ENCODE measurements around the gene APOC4.
"Not testable (repeated sequence)": the region's sequence is repeated elsewhere in the genome, so short reads cannot be mapped to it uniquely, and the experiment has no call there.

Gene APOC4

DNA sequence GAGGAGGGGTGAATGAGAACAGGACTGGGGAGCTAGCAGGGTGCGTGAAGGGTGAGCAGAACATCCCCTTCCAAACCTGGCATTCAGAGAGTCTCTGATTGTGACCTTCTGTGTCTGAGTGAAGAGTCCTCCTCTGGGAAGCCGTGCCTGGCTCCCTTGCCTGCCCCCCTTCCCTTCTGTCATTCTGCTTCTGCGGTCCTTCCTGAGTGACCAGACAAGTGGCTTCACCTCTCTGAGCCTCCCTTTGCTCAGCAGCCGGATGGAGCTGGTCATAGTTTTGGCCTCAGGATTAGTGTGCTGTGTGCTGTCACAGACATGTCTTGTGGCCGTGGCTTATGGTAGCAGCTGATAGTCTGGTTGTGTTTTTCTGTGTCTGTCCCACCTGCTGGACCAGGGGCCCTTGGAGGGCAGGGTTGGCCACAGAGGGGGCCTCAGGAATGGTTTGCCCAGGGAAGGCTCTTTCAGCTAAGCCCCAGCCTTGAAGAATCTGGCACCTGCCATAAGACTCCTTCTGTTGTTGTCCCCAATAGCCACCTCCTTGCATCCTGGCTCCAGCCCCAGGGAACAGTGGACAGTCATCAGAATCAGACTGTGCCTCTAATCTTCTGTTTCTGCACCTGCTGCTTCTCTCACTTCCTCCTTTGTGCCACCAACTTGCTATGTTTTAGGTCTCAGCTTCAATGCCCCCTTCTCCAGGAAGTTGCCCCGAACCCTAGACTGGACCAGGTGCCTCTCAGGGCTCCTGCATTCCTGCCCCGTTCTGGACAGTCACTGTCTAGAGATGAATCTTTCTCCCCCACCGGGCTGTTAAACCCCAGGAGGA, 19.1 kb downstream of the APOC4 start:
- DNase-seq: no peak

DNA sequence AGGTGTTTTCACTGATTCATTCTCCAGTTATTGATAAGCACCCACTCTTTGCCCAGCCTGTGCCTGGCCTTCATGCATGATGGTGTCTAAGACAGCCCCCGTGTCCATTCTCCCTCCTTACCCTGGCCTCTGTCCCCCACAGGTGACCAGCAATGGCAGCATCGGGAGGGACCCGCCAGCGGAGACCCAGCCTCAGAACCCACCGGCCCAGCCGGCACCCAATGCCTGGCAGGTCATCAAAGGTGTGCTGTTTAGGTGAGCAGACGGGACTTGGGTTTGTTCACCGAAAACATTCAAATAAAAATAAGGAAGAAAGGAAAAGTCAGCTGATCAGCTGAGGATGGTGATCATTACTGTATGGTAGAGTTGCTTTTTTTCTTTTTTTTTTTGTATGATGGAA, 19.8 kb downstream of the APOC4 start:
- no peak for DNase-seq

DNA sequence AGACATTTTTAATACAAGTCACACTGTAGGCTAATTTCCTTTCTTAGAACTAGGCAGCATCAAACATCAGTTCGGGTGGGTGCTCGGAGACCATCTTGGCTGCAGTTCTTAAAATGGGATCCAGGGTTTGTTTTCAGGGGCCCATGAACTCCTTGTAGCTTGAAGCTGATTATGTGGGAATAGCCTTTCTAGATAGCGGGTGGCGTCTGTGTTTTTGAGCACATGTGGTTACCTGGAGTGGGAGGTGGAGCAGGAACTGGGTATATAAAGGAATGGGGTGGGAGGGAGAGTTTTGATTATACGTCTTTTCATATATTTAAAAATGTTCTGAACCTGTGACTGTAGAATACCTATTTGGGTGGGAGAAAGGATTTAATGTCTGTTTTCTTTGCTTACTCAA, 26.1 kb downstream of the APOC4 start:
- no peak for DNase-seq

DNA sequence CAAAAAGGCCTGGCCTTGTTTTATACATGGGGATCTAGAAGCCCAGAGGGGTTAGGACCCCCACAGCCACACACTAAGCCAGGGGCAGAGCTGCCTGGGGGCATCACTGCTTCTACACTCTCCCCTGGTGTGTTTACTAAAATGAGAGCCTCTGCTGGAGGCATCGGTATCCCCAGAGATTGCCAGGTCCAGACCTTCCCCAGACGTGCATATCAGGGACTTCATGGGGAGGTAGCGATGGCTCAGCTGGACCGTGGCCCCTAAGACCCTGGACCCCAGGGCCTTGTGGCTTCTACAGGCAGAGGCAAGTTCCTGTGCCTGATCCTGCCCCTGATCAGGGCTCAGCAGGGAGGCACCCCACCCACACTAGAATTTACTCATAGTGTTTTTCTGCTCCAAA, 26.6 kb downstream of the APOC4 start:
- DNase-seq: no peak

DNA sequence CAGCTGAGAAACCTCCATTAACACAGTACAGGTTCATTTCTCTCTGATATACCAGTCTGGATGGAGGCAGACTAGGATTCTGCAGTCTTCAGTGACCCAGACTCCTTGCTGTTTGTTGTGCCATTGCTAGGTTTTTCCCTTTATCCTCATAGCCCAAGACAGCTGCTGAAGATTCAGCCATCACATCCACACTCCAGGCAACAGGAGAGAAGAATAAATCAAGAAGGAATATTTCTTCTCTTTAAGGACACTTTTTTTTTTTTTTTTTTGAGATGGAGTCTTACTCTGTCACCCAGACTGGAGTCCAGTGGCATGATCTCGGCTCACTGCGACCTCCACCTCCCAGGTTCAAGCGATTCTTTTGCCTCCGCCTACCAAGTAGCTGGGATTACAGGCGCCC, 27.4 kb downstream of the APOC4 start:
- DNase-seq: no peak

DNA sequence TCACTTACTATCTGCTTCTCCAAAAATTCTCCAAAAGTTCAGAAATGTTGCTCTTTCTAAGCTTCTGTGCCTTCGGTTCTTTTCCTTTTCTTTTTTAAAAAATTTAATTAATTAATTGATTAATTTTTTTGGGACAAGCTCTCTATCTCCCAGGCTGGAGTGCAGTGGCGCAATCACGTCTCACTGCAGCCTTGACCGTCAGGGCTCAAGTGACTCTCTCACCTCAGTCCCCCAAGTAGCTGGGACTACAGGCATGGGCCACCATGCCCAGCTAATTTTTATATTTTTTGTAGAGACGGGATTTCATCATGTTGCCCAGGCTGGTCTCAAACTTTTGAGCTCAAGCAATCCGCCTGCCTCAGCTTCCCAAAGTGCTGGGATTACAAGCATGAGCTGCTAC, 29.4 kb downstream of the APOC4 start:
- not testable (repeated sequence) for DNase-seq

DNA sequence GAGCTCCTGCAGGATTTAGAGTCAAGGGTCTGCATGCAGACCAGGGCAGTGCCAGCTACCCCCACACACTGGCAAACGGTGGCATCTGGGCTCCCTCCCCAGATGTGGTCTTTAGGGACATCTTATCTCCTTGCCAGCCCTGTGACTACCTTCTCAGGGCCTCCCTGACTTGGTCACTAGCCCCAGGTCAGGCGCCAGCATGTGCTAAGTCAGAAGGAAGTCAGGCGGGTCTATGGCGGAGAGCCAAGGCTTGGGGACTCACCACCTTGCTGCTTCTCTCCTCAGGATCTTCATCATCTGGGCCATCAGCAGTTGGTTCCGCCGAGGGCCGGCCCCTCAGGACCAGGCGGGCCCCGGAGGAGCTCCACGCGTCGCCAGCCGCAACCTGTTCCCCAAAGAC, 30.8 kb downstream of the APOC4 start:
- DNase-seq: no peak

DNA sequence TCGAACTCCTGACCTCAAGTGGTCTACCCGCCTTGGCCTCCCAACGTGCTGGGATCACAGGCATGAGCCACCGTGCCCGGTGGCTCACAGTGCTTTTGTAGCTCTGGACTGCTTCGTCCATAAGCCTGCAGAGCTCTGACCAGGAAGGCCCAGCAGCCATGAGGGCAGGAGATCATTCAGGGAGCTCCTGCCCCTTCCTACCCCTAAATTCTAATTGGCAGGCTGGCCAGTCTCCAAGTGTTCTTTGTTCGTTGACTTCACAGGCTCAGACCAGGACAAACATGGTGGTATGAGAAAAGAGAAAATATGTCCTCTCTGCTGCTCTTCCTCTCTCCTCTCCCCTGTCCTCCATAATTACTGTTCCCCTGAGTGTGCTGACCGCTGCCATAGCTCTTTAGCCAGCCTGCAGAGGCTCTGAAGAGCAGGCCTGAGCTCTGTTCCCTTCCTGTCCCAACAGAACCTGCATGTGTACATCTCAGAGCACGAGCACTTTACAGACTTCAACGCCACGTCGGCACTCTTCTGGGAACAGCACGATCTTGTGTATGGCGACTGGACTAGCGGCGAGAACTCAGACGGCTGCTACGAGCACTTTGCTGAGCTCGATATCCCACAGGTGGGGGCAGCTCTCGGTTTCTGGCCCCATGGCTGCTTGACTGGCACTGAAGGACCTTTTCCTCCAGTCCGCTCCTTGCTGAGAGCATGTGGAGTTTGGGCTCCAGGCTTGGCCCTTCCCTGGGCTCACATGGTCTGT, 32.1 kb downstream of the APOC4 start:
- no peak for DNase-seq

DNA sequence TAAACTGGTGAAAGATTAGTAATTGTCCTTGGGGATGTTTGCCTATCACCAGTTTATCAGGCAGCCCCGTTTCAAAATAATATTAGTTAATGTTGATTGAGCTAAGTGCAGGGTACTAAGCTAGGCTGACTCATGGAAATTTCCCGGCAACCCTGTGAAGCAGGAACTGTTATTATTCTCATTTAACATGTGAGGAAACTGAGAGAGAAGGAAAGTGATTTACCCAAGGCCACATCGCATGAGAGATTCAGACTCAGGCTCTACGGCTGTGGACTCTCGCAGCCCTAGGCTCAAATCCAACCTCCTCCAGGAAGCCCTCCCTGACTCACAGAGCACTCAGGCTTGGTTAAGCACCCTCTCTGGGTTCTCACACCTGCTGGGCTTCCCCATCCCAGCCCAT, 32.8 kb downstream of the APOC4 start:
- no peak for DNase-seq

DNA sequence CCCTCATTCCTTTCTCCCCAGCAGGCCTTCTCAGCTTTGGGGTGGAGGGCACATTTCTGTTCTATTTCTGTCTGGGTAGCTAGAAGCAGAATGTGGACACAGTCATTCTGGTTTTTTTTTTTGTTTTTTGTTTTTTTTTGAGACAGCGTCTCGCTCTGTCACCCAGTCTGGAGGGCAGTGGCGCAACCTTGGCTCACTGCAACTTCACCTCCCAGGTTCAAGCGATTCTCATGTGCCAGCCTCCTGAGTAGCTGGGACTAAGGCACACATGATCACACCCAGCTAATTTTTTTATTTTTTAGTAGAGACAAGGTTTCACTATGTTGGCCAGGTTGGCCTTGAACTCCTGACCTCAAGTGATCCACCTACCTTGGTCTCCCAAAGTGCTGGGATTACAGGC, 33.4 kb downstream of the APOC4 start:
- no peak for DNase-seq

DNA sequence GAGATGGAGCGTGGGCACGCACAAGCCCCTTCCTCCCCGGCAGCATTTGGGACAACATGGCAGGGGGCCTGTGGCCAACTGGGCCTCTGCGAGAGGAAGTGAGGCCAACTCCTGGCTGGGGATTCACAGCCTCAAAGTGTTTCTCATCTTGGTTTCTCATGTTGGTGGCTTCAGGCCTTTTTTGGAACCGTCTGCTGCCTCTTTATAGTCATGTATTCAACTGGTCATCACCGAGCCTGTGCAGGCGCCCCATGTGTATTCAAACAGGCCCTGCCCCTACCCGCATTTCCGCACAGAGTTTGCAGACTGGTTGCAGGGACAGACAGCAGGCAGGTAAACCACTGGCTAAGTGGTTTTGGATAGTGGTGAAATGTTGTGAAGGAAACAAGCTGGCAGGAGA, 42.0 kb downstream of the APOC4 start:
- DNase-seq: no peak

DNA sequence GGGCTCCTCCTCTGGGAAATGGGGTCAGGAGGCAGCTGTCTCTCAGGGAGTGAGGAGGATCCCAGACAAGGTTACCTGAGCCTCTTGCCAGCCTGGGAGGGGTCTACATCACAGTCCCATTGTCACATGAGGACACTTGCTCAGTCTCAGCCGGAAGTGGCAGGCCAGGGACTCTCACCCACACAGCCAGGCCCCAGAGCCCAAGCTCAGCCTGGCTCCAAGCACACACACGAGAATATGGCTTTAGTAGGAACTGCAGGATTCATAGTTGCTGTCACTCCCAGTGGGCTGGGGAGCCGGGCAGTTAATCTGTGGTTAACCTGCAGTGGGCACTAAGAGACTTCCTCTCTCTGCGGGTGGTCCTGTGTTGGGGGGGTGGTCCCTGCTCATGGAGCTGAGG, 43.4 kb downstream of the APOC4 start:
- DNase-seq: no peak

DNA sequence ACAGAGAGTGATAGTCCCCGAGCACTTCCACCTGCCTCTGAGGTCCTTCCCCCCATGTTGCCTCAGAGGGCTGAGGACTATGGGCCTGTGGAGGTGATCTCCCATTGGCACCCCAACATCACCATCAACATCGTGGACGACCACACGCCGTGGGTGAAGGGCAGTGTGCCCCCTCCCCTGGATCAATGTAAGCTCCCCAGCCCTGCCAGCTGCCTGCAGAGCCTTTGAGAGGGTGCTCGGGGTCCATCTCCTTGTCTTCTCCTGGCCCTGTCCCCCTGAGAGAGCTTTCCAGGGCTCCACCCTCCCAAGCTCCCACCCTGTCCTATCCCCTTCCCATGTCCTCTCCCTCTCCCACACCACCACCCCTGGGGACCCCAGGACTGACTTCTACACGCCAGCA, 44.4 kb downstream of the APOC4 start:
- no peak for DNase-seq

DNA sequence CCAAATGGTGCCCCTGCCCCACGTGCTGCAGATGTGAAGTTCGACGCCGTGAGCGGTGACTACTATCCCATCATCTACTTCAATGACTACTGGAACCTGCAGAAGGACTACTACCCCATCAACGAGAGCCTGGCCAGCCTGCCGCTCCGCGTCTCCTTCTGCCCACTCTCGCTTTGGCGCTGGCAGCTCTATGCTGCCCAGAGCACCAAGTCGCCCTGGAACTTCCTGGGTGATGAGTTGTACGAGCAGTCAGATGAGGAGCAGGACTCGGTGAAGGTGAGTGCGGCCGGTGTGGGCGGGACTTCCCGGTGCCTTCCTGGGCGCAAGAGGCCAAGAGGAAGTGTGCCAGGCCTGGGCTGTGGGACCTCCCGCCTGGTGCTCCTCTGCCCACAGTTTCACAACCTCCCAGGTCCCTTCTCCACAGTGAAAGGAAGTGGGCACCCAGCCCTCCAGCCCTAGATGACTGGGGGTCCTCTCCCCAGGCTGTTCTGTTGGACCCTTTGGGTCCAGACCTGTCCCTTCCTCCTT, 45.2 kb downstream of the APOC4 start:
- DNase-seq: no peak

DNA sequence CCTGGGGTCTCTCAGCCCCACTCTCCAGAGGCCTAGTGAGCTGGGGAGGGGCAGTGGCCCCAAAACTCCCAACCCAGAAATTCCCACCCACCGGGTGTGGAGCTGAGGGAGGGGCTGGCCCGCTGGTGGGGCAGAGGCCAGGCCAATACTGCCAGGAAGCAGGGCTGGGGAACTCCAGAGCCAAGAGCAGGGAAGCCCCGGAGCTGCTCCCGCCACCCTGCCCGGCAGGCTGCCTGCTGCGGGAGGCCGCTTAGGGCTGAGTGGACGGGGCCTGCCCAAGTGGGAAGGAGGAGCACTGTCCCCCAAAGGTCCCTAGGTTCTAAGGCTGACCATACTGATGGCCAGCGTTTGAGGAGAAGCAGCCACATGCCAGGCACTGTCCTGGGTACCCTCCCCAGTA, 46.2 kb downstream of the APOC4 start:
- DNase-seq: no peak

DNA sequence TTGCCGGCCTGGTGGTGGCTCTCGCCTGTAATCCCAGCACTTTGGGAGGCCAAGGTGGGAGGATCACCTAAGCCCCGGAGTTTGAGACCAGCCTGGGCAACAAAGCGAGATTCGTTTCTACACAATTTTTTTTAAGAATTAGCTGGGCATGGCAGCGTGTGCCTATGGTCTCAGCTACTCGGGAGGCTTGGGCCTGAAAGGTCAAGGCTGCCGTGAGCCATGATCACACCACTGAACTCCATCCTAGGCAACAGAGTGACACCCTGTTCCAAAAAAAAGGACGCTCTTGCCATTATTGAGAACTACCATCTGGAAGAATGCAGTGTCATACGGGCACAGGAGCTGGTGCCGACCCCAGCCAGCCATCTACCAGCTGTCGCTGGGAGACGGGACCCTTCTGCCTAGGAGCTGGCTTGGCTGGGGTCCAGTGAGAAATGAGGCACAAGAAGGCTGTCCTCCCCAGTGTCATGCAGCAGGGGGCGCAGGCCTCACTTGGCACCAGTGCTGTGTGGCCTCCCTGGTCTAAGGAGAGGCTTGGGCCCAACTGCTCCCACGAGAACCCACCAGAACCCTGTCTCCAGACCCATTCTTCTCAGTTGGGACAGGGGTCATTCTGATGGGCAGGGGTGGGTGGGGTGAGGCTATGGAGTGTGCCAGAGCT, 47.0 kb downstream of the APOC4 start:
- peak; percentile 81 to 84 for DNase-seq

DNA sequence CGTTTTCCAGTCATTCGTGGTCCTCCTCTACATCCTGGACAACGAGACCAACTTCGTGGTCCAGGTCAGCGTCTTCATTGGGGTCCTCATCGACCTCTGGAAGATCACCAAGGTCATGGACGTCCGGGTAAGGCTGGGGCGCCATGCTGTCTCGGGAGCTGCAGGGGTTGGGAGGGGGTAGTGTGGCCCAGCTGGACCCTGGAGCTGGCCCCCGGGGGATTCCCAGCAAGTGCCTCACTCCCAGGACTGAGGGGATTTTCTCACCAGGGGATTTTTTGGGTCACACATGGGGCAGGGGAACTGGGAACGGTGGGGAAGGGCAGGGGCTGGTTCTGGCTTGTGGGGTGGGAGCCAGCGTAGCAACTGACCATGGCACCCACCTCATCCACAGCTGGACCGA, 48.4 kb downstream of the APOC4 start:
- DNase-seq: no peak

DNA sequence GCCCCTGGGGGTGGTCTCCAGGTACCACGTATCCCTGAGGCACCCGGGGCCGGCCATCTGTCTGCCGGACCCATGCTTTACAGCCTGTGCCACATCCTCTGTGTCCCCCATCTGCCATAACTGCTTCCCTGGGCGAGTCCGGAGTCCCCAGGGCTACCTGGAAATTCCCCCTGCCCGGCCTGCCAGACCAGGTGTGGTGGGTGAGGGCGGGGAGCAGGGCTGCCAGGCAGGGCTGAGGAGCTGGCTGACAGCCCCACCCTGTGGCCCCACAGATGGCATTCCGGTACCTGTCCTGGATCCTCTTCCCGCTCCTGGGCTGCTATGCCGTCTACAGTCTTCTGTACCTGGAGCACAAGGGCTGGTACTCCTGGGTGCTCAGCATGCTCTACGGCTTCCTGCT, 48.9 kb downstream of the APOC4 start:
- no peak for DNase-seq

DNA sequence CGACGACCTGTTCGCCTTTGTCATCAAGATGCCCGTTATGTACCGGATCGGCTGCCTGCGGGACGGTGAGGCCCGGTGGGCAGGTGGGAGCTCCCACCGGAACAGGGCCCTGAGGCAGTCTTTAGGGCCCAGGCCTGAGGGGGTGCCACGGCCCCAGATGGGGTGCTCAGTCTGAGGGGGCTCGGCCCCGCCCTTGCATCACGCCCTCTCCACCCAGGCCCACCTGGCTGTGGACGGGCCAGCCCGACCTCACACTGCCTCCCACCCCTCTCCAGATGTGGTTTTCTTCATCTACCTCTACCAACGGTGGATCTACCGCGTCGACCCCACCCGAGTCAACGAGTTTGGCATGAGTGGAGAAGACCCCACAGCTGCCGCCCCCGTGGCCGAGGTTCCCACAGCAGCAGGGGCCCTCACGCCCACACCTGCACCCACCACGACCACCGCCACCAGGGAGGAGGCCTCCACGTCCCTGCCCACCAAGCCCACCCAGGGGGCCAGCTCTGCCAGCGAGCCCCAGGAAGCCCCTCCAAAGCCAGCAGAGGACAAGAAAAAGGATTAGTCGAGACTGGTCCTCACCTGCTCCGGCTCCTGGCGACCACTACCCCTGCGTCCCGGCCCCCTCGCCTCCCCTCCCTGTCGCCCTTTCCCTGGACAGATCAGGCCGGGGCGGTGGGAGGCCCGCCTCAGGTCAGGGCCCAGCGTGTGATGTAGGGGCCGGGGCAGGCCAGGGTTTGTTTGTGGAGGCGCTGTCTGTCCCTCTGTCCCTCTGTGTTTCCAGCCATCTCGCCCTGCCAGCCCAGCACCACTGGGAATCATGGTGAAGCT, 50.5 kb downstream of the APOC4 start:
- DNase-seq: no peak

DNA sequence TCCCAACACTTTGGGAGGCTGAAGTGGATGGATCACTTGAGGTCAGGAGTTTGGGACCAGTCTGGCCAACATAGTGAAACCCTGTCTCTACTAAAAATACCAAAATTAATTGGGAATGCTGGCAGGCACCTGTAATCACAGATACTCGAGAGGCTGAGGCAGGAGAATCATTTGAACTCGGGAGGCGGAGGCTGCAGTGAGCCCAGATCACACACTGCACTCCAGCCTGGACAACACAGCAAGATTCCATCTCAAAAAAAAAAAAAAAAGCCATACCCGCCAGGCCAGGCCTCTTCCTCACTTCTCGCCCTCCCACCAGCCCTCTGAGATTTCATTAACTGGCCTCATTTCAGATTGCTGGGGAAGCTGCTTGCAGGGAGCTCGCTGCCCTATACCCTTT, 51.5 kb downstream of the APOC4 start:
- DNase-seq: no peak

DNA sequence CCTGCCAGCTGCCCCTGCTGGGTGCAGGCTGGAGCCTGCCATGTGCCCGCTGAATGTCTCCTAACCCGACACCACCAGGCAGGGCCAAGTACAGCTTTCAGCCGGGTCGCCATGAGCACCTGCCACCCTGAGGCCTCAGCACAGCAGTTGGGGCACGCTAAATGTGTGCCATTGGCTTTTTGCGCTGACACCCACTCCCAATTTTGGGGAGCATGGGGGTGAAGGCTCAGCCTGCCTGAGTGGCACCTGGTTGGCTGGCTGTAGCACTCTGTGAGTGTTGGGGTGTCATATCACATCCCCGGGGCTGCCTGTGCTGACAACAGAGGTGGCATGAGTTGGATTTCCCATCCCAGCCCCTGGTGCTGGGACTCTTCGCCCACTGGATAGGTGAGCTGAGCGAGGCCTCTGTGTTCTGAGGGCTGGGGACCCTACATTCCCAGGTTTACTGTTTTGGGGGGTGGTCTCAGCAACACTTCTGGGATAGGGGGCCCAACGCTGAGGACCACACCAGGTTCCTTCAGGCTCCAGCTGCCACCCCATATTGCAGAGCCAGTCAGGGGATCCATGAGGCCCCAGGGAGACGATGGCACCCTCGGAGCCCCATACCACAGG, 52.0 kb downstream of the APOC4 start:
- DNase-seq: no peak

Measured in NCI-H524 (cell line).